Measurements from ENCODE around the gene CDR2. TPM values are rescaled to one million over a fixed set of nuclear protein-coding genes. Genes with fewer than 3 reads are reported as not detected.
A peak's percentile ranks its signal among the peaks of the same experiment; 100 is the strongest.

The CDR2 gene
- total RNA-seq, 4 donors from 2014 or later = 22.7 to 38.4 (median 30.3) TPM

DNA sequence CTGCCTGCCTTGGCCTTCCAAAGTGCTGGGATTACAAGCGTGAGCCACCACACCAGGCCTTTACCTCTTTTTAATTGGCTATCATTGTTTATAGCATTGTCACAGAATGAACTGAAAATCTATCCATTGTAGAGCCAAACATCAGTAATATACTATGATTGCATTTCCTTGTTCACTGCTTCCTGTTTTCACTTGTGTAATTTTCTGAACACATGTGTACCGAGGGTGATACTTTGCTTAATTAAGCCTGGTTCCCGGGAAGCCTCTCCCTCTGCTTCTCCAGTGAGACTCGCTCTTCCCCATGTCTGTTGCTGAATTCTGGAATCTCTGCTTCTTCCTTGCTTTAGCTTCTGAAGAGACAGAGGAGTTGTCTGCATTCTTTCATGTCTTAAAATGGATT, 44.1 kb downstream of the CDR2 start:
- peaks cover 0 to 6% (median 0%) of the 10 kb centered on the region in 4 donors for H3K4me1 ChIP-seq
- H3K27me3 ChIP-seq = no peaks in the 10 kb centered on the region
- peak overlapping the region in 1 of 4 donors; percentile 30 for H3K27ac ChIP-seq
- peaks cover 0 to 78% (median 0%) of the 10 kb centered on the region in 3 donors for H3K36me3 ChIP-seq
- no peak for DNase-seq
- no peak overlapping the region for H3K4me3 ChIP-seq
- H3K9me3 ChIP-seq = no peaks in the 10 kb centered on the region
- no peak for TF ChIP-seq POLR2A (IDR thresholded peaks at IDR 0.05)
- TF ChIP-seq, protein P1, sequence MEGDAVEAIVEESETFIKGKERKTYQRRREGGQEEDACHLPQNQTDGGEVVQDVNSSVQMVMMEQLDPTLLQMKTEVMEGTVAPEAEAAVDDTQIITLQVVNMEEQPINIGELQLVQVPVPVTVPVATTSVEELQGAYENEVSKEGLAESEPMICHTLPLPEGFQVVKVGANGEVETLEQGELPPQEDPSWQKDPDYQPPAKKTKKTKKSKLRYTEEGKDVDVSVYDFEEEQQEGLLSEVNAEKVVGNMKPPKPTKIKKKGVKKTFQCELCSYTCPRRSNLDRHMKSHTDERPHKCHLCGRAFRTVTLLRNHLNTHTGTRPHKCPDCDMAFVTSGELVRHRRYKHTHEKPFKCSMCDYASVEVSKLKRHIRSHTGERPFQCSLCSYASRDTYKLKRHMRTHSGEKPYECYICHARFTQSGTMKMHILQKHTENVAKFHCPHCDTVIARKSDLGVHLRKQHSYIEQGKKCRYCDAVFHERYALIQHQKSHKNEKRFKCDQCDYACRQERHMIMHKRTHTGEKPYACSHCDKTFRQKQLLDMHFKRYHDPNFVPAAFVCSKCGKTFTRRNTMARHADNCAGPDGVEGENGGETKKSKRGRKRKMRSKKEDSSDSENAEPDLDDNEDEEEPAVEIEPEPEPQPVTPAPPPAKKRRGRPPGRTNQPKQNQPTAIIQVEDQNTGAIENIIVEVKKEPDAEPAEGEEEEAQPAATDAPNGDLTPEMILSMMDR (IDR thresholded peaks at IDR 0.05) = no peak

DNA sequence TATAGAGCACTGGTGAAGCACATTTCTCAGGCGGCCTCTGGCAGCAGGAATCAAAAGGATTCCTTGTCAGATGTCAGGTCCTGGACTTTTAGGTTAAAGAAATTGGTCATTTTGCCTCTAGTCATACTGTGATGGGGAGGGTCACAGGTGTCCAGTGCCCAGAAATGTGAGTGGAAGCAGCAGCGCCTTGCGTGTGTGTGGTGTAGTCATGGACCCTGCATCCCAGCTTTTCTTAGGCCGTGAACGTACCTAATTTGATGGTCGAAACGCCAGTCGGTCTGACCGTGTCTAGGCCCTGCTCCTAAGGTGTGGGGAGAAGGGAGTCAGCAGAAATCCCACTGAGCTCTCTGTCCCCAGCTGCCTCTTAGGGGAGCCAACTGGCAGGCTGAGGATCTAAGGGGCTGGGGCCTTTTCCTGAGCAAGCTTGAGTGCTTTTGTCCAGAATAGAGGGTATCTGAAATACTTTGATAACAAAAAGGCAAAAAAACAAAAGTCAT, 45.2 kb downstream of the CDR2 start:
- no peak overlapping the region for H3K4me3 ChIP-seq
- H3K36me3 ChIP-seq = peaks cover 0 to 79% (median 0%) of the 10 kb centered on the region in 3 donors
- H3K27ac ChIP-seq = no peak overlapping the region
- no peaks in the 10 kb centered on the region for H3K27me3 ChIP-seq
- peaks cover 0 to 6% (median 0%) of the 10 kb centered on the region in 4 donors for H3K4me1 ChIP-seq
- no peak for TF ChIP-seq POLR2A (IDR thresholded peaks at IDR 0.05)
- TF ChIP-seq, protein P1 (IDR thresholded peaks at IDR 0.05) = no peak
- H3K9me3 ChIP-seq = no peaks in the 10 kb centered on the region
- no peak for DNase-seq

DNA sequence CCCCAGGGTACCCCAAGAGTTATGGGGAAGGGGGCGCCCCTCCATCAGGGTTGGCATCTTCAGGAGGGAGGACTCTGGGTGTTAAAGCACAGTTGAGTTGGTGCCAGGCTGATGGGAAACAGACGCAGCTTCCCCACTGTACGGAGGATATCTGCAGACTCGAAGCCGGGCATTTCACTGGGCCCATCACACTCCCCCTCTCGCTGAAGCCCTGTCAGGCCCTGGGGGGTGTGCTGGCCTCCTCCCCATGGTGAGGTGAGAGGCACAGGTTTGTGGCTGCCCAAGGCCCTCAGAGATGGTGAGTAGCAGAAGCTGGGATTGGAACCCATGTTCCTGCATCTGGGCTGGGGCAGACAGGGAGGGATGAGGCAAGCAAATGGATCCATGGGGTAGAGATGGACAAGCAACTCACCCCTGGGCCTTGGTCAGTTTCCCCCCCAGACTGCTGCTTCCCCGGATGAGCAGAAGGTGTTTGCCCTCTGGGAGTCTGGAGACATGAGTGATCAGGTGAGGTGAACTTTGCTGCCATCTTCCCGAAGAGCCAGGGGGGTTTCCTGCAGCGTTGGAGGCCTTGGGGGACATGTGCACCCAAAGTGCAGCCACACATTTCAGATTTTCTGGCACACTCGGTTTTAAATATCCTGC, 46.2 kb downstream of the CDR2 start:
- TF ChIP-seq, protein P1 (IDR thresholded peaks at IDR 0.05) = no peak
- TF ChIP-seq POLR2A (IDR thresholded peaks at IDR 0.05) = no peak
- H3K9me3 ChIP-seq = no peaks in the 10 kb centered on the region
- peaks cover 0 to 80% (median 0%) of the 10 kb centered on the region in 3 donors for H3K36me3 ChIP-seq
- no peaks in the 10 kb centered on the region for H3K27me3 ChIP-seq
- no peak overlapping the region for H3K4me3 ChIP-seq
- peaks cover 0 to 6% (median 0%) of the 10 kb centered on the region in 4 donors for H3K4me1 ChIP-seq
- DNase-seq = no peak
- H3K27ac ChIP-seq = no peak overlapping the region

DNA sequence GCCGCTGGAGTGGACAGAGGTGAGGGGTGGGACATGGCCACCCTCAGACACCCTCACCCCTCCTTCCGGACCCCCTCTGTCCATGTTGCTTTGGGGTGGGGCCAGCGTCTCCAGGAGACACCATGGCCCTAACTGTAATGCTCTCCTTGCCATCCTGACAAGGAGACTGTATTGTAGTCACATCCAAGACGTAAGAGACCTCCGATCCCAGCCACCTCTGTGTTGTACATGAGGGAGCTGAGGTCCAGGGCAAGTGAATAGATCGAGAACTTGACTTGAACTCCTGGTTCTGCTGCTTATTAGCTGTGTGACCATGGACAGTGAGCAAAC, 47.0 kb downstream of the CDR2 start:
- Histone ChIP-seq H3K36me3 (peaks cover 0 to 81% (median 0%) of the 10 kb centered on the region in 3 donors), H3K27me3 (no peaks in the 10 kb centered on the region), H3K9me3 (no peaks in the 10 kb centered on the region), H3K27ac (no peak overlapping the region), H3K4me3 (no peak overlapping the region), H3K4me1 (peaks cover 0 to 6% (median 0%) of the 10 kb centered on the region in 4 donors)
- no peak for DNase-seq
- no peak for TF ChIP-seq POLR2A (IDR thresholded peaks at IDR 0.05)
- TF ChIP-seq, protein P1 (IDR thresholded peaks at IDR 0.05) = no peak

DNA sequence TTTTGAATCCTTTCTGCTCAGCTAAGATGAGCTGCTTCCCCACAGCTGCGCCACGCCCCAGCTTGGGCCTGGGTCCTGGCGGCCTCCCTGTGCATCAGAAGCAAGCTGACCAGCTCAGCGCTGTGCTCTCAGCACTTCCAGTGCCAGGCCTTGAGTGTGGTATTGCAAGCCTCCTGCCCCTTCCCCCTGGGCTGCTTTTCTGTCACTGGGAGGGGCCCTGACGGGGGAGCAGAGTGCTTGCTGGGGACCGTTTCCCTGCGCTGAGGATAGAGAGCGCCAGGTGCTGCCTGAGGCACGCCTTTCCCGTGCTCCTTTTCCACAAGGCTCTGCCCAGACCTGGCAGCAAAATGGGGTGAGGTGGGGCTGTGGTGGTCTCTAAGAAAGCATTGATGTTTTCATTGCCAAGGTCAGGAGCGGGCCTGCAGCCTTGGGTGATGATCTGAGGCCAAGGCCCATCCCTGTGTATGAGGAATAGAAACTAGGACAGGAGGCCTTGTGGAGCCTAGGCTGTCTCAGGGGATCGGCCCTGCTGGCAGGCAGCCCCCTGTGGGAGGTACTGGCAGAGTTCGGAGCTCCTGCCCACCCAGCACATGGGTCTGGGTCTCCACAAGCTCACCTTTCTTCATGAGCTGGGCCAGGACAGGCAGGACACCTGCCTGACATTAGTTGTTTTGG, 47.5 kb downstream of the CDR2 start:
- Histone ChIP-seq H3K4me1 (peaks cover 0 to 6% (median 0%) of the 10 kb centered on the region in 4 donors), H3K4me3 (no peak overlapping the region), H3K36me3 (peaks cover 0 to 81% (median 0%) of the 10 kb centered on the region in 3 donors), H3K27me3 (no peaks in the 10 kb centered on the region), H3K9me3 (no peaks in the 10 kb centered on the region), H3K27ac (no peak overlapping the region)
- no peak for DNase-seq
- no peak for TF ChIP-seq POLR2A (IDR thresholded peaks at IDR 0.05)
- TF ChIP-seq, protein P1 (IDR thresholded peaks at IDR 0.05) = no peak

Measured in Peyer's patch (tissue), 4 donors.